HepG2 (cell line): ENCODE data around the gene GBE1. TPM values are rescaled to one million over a fixed set of nuclear protein-coding genes. Genes with fewer than 3 reads are reported as not detected.

ENCODE experiments used
- BRD4 ChIP-seq: sonication (generic); formaldehyde crosslinking; IDR thresholded peaks from 2 replicates; pipeline ENCODE4 v1.4.0; 2020; ENCODE audit warnings: missing genetic modification reagents
- CBFB ChIP-seq: sonication (generic); formaldehyde crosslinking; IDR thresholded peaks from 2 replicates; pipeline ENCODE4 v1.4.0; 2020; ENCODE audit warnings: missing genetic modification reagents
- CENPT ChIP-seq: sonication (generic); formaldehyde crosslinking; IDR thresholded peaks from 2 replicates; pipeline ENCODE4 v1.8.0; 2022; ENCODE audit warnings: low read depth, mild to moderate bottlenecking, moderate library complexity, missing genetic modification reagents
- IKZF4 ChIP-seq: sonication (generic); formaldehyde crosslinking; IDR thresholded peaks from 2 replicates; pipeline ENCODE4 v1.5.1; 2020; ENCODE audit warnings: borderline replicate concordance, mild to moderate bottlenecking, low read depth, missing genetic modification reagents; ENCODE audit errors: not compliant biosample characterization
- MEIS2 ChIP-seq: sonication (generic); formaldehyde crosslinking; IDR thresholded peaks from 2 replicates; pipeline ENCODE4 v1.9.0; 2021; ENCODE audit warnings: mild to moderate bottlenecking, missing genetic modification reagents
- MXI1 ChIP-seq: IDR thresholded peaks from 3 replicates; pipeline ENCODE4 v1.6.1; 2012; ENCODE audit warnings: low read depth, low read length, inconsistent platforms, borderline replicate concordance
- RBFOX2 ChIP-seq: fragments of 200-400 bp; formaldehyde crosslinking; IDR thresholded peaks from 2 replicates; pipeline ENCODE4 v1.6.1; 2017; ENCODE audit warnings: low read depth, mild to moderate bottlenecking, low read length
- RFX1 ChIP-seq: fragments of 450-650 bp; IDR thresholded peaks from 2 replicates; pipeline ENCODE4 v1.6.1; 2017
- SMC3 ChIP-seq: IDR thresholded peaks from 2 replicates; pipeline ENCODE4 v1.6.1; 2011; ENCODE audit warnings: low read length, improper control_type of control experiment
- SP140L ChIP-seq: sonication (generic); formaldehyde crosslinking; IDR thresholded peaks from 2 replicates; pipeline ENCODE4 v1.4.0; 2020; ENCODE audit warnings: missing genetic modification reagents, borderline replicate concordance
- TAF1 ChIP-seq: sonication (generic); formaldehyde crosslinking; IDR thresholded peaks from 2 replicates; pipeline ENCODE4 v1.4.0; 2020; ENCODE audit warnings: missing genetic modification reagents
- ZNF296 ChIP-seq: sonication (generic); formaldehyde crosslinking; conservative IDR thresholded peaks from 2 replicates; pipeline ENCODE4 v1.5.0; 2020; ENCODE audit warnings: mild to moderate bottlenecking, missing genetic modification reagents
- ZNF552 ChIP-seq: sonication (generic); formaldehyde crosslinking; IDR thresholded peaks from 2 replicates; pipeline ENCODE4 v1.9.0; 2022; ENCODE audit warnings: missing genetic modification reagents, mild to moderate bottlenecking, borderline replicate concordance
- ZNF572 ChIP-seq: sonication (generic); formaldehyde crosslinking; IDR thresholded peaks from 2 replicates; pipeline ENCODE4 v1.5.1; 2020; ENCODE audit warnings: mild to moderate bottlenecking, missing genetic modification reagents
- polyA plus RNA-seq, 8 experiments: library from polyadenylated mRNA; depleted of rRNA in 3 of 8; stranded (reverse) in 7 of 8; unstranded in 1 of 8; fragments of >200 nt; fragmentation: Illumina TruSeq in 4 of 8; extraction: Trizol in 4 of 8; gene quantifications; 2 replicates each; pipeline versions ENCODE4 v1.2.1 to v1.2.3, GENCODE V29; 2011 to 2016; ENCODE audit warnings: low read depth in 4 of 8, missing spikeins in 1 of 8, mixed read lengths in 1 of 8; ENCODE audit not compliant: insufficient read depth in 1 of 8
- total RNA-seq, 5 experiments: library from RNA; depleted of rRNA; stranded (reverse); fragments of >200 nt; fragmentation: Illumina TruSeq; extraction: Trizol; gene quantifications; 2 replicates each; pipeline ENCODE4 v1.2.3, GENCODE V29; 2016; ENCODE audit warnings: low read depth in 1 of 5
- TF ChIP-seq, protein P1 (sequence below): sonication (generic); formaldehyde crosslinking; IDR thresholded peaks from 2 replicates; pipeline ENCODE4 v1.5.0; 2020; ENCODE audit warnings: missing genetic modification reagents
- TF ChIP-seq, protein P2 (sequence below): sonication (generic); formaldehyde crosslinking; IDR thresholded peaks from 2 replicates; pipeline ENCODE4 v1.4.0; 2020; ENCODE audit warnings: missing genetic modification reagents
- TF ChIP-seq, protein P3 (sequence below): sonication (generic); formaldehyde crosslinking; IDR thresholded peaks from 2 replicates; pipeline ENCODE4 v1.5.1; 2020; ENCODE audit warnings: mild to moderate bottlenecking, missing genetic modification reagents, moderate library complexity
- TF ChIP-seq, protein P4 (sequence below): sonication (generic); formaldehyde crosslinking; IDR thresholded peaks from 2 replicates; pipeline ENCODE4 v1.4.0; 2020; ENCODE audit warnings: missing genetic modification reagents

GBE1 gene
- total and polyA plus RNA-seq, 2 of the 13 experiments (the other 11 are each of a cell fraction or from before 2014, with no cell fraction given) = 22.9 to 36.1 TPM

DNA sequence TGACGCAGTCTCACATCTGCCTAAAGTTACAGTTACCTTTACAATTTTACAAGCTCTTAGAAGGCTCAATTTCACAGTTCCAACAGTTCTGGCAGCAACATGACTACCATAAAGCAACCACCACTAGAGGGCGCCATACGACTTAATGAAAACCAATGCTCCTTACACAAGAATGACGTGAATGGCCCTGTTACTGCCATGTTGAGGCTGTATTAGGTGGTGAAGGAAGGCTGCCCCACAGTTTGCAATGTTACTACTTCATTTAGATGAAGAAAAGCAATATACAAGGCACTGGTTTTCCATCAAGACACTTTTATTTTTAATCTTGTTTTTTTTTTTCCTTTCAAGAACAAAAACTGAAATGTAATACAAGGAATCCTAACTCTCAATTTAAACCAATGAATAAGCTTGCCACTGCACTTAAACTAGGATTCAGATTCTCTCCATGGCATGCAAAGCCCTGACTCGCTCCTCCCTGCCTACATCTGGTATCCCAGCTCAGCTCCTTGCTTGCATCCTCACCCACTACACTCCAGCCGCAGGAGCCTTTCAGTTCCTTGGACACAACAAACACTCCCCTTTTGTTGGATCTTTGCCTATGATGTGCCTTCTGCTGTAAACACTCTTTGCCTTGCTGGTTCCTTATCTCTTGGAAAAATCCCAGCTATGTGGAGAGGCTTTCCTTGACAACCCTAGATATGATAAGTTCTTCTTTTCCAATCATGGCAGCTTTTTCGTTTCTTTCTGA, 270.7 kb downstream of the GBE1 start (continued):
- no peak for TF ChIP-seq TAF1
- TF ChIP-seq IKZF4 (CRISPR knock-in tag) = no peak
- no peak for TF ChIP-seq RBFOX2
- peak; percentile 38; the same call in 1 of the 2 replicates for TF ChIP-seq SMC3
- TF ChIP-seq, protein P1, sequence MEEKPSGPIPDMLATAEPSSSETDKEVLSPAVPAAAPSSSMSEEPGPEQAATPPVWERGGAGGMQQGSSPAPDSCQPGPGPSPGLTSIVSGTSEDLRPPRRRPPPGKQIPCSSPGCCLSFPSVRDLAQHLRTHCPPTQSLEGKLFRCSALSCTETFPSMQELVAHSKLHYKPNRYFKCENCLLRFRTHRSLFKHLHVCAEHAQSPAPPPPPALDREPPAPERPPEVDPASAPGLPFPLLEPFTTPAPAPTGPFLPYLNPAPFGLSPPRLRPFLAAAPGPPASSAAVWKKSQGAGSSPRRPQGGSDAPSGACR (CRISPR knock-in tag) = no peak
- no peak for TF ChIP-seq SP140L (CRISPR knock-in tag)
- TF ChIP-seq RFX1 = no peak
- no peak for TF ChIP-seq BRD4 (CRISPR knock-in tag)
- no peak for TF ChIP-seq MXI1
- TF ChIP-seq ZNF296 = no peak
- no peak for TF ChIP-seq MEIS2 (CRISPR knock-in tag)
- TF ChIP-seq CBFB (CRISPR knock-in tag) = no peak
- TF ChIP-seq ZNF572 (CRISPR knock-in tag) = no peak
- TF ChIP-seq, protein P2, sequence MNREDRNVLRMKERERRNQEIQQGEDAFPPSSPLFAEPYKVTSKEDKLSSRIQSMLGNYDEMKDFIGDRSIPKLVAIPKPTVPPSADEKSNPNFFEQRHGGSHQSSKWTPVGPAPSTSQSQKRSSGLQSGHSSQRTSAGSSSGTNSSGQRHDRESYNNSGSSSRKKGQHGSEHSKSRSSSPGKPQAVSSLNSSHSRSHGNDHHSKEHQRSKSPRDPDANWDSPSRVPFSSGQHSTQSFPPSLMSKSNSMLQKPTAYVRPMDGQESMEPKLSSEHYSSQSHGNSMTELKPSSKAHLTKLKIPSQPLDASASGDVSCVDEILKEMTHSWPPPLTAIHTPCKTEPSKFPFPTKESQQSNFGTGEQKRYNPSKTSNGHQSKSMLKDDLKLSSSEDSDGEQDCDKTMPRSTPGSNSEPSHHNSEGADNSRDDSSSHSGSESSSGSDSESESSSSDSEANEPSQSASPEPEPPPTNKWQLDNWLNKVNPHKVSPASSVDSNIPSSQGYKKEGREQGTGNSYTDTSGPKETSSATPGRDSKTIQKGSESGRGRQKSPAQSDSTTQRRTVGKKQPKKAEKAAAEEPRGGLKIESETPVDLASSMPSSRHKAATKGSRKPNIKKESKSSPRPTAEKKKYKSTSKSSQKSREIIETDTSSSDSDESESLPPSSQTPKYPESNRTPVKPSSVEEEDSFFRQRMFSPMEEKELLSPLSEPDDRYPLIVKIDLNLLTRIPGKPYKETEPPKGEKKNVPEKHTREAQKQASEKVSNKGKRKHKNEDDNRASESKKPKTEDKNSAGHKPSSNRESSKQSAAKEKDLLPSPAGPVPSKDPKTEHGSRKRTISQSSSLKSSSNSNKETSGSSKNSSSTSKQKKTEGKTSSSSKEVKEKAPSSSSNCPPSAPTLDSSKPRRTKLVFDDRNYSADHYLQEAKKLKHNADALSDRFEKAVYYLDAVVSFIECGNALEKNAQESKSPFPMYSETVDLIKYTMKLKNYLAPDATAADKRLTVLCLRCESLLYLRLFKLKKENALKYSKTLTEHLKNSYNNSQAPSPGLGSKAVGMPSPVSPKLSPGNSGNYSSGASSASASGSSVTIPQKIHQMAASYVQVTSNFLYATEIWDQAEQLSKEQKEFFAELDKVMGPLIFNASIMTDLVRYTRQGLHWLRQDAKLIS (CRISPR knock-in tag) = no peak
- no peak for TF ChIP-seq ZNF552 (CRISPR knock-in tag)
- TF ChIP-seq, protein P3, sequence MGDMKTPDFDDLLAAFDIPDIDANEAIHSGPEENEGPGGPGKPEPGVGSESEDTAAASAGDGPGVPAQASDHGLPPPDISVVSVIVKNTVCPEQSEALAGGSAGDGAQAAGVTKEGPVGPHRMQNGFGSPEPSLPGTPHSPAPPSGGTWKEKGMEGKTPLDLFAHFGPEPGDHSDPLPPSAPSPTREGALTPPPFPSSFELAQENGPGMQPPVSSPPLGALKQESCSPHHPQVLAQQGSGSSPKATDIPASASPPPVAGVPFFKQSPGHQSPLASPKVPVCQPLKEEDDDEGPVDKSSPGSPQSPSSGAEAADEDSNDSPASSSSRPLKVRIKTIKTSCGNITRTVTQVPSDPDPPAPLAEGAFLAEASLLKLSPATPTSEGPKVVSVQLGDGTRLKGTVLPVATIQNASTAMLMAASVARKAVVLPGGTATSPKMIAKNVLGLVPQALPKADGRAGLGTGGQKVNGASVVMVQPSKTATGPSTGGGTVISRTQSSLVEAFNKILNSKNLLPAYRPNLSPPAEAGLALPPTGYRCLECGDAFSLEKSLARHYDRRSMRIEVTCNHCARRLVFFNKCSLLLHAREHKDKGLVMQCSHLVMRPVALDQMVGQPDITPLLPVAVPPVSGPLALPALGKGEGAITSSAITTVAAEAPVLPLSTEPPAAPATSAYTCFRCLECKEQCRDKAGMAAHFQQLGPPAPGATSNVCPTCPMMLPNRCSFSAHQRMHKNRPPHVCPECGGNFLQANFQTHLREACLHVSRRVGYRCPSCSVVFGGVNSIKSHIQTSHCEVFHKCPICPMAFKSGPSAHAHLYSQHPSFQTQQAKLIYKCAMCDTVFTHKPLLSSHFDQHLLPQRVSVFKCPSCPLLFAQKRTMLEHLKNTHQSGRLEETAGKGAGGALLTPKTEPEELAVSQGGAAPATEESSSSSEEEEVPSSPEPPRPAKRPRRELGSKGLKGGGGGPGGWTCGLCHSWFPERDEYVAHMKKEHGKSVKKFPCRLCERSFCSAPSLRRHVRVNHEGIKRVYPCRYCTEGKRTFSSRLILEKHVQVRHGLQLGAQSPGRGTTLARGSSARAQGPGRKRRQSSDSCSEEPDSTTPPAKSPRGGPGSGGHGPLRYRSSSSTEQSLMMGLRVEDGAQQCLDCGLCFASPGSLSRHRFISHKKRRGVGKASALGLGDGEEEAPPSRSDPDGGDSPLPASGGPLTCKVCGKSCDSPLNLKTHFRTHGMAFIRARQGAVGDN (CRISPR knock-in tag) = no peak
- TF ChIP-seq, protein P4, sequence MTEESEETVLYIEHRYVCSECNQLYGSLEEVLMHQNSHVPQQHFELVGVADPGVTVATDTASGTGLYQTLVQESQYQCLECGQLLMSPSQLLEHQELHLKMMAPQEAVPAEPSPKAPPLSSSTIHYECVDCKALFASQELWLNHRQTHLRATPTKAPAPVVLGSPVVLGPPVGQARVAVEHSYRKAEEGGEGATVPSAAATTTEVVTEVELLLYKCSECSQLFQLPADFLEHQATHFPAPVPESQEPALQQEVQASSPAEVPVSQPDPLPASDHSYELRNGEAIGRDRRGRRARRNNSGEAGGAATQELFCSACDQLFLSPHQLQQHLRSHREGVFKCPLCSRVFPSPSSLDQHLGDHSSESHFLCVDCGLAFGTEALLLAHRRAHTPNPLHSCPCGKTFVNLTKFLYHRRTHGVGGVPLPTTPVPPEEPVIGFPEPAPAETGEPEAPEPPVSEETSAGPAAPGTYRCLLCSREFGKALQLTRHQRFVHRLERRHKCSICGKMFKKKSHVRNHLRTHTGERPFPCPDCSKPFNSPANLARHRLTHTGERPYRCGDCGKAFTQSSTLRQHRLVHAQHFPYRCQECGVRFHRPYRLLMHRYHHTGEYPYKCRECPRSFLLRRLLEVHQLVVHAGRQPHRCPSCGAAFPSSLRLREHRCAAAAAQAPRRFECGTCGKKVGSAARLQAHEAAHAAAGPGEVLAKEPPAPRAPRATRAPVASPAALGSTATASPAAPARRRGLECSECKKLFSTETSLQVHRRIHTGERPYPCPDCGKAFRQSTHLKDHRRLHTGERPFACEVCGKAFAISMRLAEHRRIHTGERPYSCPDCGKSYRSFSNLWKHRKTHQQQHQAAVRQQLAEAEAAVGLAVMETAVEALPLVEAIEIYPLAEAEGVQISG (CRISPR knock-in tag) = no peak
- TF ChIP-seq CENPT = no peak
